GM19099 (cell line): ENCODE results near the gene ERGIC1.

Experiments
- POLR2A ChIP-seq: IDR thresholded peaks from 3 replicates; pipeline ENCODE4 v1.6.1; 2011; ENCODE audit warnings: low read depth; ENCODE audit not compliant: insufficient read length; ENCODE audit errors: extremely low read depth

The ERGIC1 gene

DNA sequence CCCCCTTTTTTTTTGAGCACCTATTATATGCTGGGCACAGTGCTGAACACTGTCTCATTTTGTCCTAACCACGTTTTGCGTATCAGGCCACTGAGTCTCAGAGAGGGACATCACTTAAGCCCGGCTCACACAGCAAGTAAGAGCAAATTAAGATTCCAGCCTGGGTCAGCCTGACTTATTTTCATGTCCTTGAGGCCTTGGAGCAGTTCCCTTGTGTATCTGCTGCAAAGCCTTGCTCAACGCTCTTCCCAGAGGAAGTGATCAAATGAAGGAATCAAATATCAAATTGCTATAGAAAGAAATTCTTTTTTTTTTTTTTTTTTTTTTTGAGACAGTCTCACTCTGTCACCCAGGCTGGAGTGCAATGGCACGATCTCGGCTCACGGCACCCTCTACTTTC, 30.7 kb downstream of the ERGIC1 start:
- TF ChIP-seq POLR2A, result no peak

DNA sequence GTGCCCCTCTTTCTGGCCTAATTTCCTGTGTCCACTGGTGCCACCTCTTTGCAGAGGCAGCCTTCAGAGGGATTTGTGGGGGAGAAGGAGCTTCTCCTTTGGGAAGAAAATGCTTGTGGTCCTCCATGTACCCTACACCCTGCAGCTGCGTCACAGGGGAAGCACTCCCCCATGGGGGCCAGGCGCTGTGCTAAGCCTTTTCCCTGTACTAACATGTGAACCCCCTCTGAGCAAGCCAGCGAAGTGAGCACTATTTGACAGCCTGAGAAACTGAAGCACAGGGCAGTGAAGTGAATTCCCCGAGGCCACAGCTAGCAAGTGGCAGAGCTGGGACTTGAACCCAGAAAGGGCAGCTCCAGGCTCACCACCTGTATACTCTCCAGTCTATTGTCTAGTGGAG, 32.3 kb downstream of the ERGIC1 start:
- TF ChIP-seq POLR2A, result no peak

GRCh38 chr5:172866802-172867748, 33.0 kb downstream of the ERGIC1 start:
- TF ChIP-seq POLR2A, result no peak

- no peak for TF ChIP-seq POLR2A
These were observed 33.8 kb downstream of the ERGIC1 start for GRCh38 chr5:172867761-172868435.

- TF ChIP-seq POLR2A, result no peak
These were observed 34.4 kb downstream of the ERGIC1 start for GRCh38 chr5:172868436-172868923.

DNA sequence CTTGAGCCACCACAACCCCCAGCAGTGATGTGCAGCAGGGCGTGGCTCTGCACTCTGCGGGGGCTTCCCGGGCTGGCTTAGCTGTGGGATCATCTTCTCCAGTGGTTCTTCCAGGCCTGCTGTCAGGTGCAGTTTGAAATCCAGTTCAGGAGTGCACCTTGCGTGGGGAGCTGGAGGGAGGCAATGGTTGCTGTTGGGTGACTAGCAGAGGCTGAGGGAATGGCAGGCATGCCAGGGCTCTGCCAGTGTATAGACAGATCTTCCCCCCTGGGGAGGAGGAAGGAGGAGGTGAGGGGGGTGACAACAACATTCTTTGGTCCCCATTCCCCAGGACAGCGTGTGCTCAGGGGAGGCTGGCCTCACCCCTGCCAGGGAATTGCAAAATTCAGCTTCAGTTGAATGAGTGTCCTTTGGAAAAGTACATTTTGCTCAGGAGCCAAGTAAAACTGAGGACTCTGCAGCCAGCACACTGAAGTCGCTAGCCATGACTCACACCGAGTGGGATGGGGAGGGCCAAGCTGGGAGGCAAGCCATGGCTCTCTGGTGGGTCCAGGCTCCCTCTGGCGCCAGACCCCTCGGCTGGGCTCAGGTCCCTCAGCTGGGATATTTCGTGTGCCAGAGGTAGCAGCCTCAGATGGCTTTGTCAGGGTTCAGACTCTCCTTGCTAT, 35.0 kb downstream of the ERGIC1 start:
- no peak for TF ChIP-seq POLR2A

DNA sequence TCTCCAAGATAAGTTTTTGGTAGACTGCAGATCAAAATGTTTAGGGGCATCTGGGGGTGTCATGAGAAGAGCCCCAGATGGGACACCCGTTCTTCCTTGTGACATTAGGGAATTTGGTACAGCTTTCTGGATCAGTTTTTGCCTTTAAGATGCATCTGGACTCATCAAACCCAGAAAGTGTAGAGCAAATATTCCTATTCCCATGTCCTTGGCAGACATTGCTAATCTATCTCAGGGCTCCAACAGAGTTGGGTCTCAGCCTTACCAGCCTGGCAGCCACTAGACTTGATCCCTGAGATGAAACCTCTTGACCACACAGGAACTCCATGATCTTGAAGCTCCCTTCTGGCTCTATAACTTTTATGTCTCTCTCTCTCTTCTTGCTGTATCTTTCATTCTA, 35.6 kb downstream of the ERGIC1 start:
- TF ChIP-seq POLR2A, result no peak

DNA sequence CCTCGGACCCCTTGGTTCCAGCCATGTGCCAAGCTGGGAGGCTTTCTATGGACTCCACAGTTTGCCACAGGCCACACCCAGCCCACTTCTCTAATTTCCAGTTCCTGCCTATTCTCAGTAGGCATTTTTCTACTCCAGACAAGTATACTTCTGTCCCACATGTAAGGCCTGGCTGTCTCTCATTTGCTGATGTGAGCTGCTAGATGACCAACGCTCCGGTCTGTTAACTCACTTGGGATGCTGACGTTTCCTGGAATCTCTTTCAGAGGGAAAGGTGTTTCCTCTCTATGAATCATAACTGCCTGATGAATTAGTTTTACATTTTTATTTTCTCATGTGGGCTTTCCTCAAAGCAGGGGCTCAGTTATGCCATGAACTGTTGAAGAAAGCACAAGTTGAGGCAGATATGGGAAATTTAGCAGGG, 36.3 kb downstream of the ERGIC1 start:
- TF ChIP-seq POLR2A, result no peak

GRCh38 chr5:172870715-172871461, 36.8 kb downstream of the ERGIC1 start:
- TF ChIP-seq POLR2A, result no peak

GRCh38 chr5:172871536-172871935, 37.5 kb downstream of the ERGIC1 start:
- TF ChIP-seq POLR2A, result no peak

DNA sequence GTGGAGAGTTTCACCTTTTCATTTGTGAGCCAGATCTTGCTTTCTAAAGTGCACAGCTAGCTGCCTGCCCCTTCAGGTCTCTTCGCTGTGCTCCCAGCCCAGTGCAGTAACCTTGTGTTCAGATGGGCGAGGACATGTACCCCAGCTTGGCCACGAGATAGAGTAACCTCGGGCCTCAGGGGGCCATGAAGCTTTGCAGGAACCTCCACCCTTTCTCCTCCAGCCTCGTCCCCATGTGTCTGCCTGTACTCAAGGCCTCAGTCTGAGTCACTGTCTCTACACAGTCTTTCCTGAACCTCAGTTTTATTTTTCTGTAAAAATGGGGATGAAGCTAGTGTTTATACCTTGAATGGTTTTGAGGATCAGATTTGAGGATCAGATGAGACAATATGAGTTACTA, 37.9 kb downstream of the ERGIC1 start:
- no peak for TF ChIP-seq POLR2A

- no peak for TF ChIP-seq POLR2A
These were observed 39.0 kb downstream of the ERGIC1 start for GRCh38 chr5:172872997-172873491.

- no peak for TF ChIP-seq POLR2A
These were observed 39.5 kb downstream of the ERGIC1 start for GRCh38 chr5:172873513-172873912.
